HG03442 (cell line): ENCODE data around the gene OPRD1.
"Not testable (repeated sequence)": the region's sequence is repeated elsewhere in the genome, so short reads cannot be mapped to it uniquely, and the experiment has no call there.

Experiments used
- ATAC-seq: cut with Tn5 transposase; IDR thresholded peaks from one replicate; pipeline ENCODE4 v1.9.1; 2021; ENCODE audit warnings: mild to moderate bottlenecking, moderate library complexity; ENCODE audit not compliant: unreplicated experiment

Gene OPRD1

DNA sequence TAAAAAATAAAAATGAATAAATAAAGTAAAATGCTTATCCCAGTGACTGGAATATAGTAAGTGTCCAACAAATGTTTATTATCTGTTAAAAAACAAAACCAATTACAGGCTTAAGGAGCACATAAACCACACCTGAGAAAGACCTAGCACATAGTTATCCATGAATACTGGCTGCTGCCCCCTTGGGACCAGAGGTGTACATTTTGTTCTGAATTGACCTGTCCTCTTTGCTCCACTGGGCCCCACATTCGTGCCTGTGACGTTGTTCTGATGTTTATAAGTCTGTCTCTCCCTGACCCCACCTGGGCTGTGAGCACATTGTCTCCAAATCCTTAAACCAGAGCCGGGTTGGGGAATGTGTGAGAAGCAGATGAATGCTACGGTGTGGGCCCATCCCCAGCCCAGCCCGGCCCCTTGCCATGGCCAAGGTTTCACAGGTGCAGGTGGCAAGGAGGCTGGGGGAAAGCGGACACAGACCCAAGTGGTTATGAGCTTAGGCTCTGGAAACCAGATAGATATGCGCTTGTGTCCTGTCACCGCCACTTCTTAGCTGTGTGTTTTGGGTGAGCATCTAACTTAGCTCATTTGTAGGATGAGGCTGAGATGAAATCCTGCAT is 29.1 kb downstream of the OPRD1 start:
- no peak for ATAC-seq

DNA sequence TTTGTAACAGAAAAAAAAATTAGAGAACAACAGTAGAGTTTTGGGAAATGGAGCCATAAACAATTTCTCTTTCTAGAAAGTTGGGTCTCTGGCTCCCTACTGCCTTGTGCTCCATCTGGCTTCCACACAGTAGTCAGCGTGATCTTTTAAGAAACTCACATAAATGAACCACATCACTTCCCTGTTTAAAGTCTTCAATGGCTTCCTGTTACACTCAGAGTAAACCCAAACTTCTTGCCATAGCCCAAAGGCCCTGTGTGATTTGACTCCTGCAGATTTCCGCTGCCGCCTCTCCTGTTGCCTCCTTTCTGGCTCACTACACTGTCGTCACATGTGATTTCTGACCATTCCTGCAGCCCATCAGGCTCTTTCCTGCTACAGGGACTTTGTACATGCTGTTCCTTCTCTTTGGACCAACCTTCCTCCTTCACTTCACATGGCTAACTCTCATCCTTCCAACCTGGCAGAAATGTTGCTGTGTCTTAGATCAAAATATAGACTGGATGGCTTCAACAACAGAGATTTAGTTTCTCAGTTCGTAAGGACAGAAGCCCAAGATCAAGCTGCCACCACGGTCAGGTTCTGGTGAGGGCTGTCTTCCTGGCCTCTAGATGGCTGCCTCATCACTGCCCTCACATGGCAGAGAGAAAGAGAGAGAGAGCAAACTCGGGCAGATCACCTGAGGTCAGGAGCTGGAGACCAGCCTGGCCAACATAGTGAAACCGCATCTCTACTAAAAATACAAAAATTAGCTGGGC is 34.0 kb downstream of the OPRD1 start:
- ATAC-seq, result no peak

DNA sequence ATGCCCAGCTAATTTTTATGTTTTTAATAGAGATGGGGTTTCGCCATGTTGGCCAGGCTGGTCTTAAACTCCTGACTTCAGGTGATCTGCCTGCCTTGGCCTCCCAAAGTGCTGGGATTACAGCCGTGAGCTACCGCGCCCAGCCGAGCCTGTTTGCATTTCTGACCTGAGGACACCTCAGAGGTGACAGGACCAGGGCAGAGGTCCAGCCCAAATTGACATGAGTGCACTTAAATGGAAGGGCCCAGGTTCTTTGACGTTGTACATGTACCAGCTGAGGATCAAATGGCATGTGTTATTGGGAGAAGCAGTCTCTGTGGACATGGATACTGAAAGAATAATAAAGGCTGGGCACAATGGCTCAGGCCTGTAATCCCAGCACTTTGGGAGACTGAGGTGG is 35.2 kb downstream of the OPRD1 start:
- not testable (repeated sequence) for ATAC-seq

DNA sequence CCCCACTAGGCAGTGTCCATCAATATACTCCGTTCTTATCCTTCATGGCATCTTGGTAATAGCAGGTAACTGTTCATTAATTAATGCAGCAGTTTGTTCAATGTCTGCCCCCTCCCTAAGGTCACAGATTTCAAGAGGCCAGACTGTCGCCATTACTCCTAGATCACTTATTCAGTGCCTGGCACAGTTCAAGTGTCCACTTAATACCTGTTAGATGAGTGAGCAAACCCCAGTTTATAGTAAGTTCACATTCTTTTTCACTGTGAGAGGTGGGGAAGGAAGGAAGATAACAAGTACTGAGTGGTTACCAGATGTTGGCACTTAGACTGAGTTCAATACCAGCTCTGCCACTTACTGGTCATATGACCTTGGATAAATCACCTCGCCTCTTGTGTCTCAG is 36.4 kb downstream of the OPRD1 start:
- ATAC-seq, result no peak

DNA sequence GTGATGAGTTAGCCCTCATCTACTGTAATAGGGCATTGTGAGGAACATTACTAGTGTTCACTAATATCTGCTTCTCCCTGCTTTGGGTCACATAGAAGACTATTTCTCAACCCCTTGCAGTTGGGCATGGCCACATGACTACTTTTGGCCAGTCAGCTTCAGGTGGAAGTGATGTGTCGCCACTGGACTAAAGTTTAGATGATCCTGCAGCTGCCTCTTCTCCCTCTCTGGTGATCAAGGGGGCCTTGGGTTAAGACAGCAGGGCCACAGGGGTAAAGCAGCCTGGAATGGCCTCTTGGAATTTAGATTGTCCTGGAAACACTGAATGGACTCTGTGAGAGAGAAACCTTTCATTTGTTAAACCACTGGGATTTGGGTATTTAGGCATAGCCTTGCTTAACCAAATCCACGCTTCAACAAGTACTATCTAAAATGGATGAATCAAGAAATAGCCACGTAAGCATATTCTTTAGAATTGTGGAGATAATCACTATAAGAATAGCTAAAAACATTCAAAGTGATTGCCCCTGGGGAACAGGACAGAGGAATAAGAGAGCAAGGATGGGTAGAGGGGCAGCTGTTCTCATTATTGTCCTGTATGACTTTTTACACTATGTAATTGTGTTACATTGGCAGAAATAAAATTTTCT is 41.2 kb downstream of the OPRD1 start:
- no peak for ATAC-seq

DNA sequence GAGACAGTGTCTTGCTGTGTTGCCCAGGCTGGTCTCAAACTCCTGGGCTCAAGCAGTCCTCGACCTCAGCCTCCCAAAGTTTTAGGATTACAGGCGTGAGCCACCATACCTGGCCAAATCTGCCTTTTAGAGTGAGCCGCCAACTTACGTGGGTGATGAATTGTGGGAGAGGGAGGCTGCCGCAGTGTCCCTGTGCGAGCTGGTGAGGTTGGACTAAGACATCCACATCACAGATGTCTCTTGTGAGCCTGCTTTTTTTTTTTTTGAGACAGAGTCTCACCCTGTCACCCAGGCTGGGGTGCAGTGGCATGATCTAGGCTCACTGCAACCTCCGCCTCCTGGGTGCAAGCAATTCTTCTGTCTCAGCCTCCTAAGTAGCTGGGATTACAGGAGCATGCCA is 42.4 kb downstream of the OPRD1 start:
- not testable (repeated sequence) for ATAC-seq

DNA sequence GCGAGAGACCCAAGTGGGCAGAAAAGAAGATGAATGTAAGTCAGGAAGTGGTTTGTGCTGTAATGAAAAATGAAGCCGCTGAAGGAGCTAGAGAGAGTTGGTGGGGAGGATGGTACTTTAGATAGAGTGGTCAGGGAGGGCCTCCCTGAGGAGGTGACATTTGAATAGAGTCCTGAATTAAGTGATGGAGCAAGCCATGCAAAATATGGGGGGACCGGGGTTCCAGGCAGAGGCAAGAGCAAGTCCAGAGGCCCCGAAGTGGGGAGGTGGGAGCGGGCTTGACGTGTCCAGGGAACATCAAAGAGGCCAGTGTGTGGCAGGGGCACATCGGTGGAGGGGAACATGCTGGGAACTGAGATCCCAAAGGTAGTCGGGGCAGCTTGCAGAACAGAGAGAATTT is 43.1 kb downstream of the OPRD1 start:
- no peak for ATAC-seq

DNA sequence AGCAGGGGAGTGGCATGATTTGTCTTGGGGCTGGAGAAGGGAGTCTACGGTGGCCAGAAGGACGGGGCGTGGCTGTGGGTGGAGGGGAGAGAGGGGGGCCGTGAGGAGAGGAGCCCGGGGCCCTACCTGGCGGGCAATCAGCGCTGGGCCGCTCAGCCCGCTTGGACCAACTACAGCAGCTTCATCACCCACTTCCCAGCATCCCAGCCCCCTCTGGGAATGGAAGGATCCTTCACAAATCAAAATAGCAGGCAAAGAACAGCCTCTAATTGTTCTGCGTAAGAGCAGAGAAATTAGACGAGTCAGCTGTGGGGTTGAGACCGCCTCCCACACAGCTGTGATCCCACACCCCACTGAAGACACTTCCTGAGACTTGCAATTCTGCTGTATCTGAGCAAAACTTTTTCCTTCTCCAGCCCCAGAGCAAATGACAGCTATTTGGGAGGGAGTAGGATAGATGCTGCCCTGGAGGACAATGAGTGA is 43.5 kb downstream of the OPRD1 start:
- ATAC-seq, result no peak

DNA sequence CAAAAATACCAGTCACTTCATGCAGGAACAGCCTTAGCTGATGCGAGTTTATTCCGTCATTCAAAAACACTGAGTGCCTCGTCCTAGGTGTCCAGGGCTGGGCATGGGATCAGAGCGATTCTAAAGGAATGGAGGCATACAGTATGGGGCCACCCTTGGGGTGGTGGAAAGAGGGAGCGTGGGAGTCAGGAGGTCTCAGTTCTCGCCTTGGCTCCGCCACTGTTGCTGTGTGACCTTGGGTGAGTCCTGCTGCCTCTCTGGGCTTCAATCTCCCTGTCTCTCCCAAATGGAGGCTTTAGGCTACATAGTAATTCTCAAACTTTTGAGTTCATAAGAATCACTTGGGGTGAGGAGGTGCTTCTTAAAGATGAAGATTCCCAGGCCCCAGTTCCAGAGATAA is 44.0 kb downstream of the OPRD1 start:
- no peak for ATAC-seq

DNA sequence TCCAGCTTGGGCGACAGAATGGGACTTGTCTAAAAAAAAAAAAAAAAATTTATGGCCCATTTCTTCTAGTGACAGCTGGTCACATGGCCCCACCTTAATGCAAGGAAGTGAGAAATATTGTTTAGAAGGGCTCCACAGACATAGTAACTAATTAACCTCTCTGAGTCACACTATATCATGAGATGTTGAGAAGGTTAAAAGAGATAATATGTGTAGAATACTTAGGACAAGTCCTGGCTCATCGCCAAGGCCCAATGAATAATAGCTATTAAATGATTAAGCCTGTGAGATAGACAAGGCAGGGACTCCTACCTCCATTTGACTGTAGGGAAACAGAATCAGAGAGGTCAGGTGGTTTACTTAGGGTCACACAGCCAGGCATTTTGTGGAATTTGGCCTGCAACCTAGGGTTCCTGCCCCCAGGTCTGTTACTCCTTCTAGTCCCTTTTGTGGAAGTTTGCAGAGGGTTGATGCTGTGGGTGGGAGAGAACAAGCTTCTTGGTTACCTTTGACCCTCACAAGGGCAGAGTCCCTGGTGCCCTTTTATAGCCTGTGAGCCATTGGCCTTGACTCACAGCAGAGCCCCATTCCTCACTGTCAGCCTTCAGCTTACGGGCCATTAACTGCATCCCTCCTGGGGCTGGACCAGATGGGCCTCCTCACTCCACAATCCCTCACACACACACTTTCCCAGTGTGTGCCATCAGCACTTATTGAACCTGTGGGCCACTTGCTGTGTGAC is 48.5 kb downstream of the OPRD1 start:
- ATAC-seq, result no peak

DNA sequence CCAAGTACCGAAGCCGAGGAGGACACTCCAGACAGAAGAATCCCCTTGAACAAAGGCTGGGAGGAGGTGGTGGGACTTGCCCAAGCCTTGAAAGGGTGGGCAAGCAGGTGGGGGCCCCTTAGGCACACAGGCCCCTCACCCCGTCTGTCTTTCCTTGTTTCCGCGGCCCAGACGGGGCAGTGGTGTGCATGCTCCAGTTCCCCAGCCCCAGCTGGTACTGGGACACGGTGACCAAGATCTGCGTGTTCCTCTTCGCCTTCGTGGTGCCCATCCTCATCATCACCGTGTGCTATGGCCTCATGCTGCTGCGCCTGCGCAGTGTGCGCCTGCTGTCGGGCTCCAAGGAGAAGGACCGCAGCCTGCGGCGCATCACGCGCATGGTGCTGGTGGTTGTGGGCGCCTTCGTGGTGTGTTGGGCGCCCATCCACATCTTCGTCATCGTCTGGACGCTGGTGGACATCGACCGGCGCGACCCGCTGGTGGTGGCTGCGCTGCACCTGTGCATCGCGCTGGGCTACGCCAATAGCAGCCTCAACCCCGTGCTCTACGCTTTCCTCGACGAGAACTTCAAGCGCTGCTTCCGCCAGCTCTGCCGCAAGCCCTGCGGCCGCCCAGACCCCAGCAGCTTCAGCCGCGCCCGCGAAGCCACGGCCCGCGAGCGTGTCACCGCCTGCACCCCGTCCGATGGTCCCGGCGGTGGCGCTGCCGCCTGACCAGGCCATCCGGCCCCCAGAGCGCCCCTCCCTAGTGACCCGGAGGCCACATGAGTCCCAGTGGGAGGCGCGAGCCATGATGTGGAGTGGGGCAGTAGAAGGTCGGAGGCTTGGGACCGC is 50.8 kb downstream of the OPRD1 start:
- ATAC-seq, result no peak

DNA sequence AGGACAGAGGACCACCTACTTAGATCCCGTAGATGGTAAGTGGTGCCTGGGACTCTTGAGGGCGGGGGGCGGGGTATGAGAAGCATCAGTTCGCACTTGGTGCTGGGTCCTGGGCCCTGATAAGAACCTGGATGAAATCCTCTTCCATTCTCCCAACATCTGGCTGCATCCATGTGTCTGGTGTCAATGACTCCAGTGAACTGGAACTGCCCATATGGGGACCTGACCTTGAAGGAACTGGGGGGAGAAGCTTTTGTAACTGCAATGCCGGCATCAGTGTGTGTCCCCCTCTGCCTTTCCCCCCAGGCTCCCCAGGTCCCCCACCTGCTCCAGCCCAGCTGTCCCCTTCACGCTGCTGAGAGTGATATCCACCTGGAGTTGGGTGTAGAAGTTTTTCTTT is 52.7 kb downstream of the OPRD1 start:
- ATAC-seq, result no peak

DNA sequence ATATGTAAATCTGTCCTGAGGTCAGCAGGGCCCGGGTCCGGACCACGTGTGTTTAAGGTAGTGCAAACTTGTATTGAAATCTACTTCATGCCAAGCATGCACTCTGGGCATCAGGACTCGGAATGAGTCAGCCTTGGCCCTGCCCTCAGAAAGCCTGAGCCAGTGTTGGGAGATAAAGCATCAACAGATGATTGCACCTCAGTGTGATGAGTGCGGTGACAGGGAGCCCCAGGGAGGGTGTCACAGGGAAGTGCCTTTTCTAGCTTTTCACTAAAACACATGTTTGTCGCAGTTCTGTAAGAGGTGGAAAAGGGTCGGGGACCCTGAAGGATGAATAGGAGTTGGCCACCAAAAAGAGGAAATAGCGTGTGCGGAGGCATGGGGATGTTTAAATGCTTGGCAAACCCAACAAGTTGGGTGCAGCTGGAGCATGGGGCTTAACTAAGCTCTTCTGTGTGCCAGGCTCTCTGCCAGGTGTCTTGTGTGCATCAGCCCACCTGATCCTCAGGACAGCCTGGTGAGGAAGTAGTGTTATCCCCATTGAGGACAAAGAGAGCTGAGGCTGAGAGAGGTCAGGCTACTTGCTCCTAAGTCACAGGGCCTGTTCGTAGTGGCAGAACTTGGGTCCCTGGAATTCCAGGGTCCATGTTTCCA is 54.2 kb downstream of the OPRD1 start:
- no peak for ATAC-seq

DNA sequence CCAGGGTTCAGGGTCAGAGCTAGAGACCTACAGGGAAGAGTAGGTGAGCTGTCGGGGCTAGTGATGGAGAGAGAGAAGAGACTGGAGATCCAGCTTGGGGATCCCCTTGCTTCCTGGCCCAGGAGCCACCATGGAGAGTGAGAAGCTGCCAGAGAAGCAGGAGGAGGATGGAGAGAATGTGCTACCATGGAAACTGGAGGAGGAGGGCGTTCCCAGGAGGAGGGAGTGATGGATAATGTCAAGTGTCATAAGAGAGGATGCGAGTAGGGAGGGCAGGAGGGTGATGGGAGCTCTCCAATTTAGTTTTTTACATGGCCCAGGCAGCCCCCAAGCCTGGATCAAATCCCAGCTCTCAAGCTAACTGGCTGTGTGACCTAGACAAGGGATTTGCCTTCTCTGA is 55.9 kb downstream of the OPRD1 start:
- ATAC-seq, result no peak

DNA sequence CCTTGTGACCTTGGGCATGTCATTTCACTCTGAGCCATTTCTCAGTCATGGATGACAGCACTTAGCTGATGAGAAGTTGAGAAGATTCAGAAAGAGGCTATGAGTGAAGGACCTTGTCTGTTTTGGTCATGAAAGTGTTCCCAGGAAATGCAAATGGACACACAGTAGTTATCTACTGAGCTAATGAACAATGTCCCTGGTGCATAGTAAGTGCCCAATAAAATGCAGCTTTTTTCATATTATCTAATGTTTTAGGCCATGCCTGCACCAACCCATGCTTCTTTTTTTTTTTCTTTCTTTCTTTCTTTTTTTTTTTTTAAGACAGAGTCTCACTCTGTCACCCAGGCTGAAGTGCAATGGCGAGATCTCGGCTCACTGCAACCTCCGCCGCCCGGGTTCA is 58.0 kb downstream of the OPRD1 start:
- ATAC-seq, result no peak

DNA sequence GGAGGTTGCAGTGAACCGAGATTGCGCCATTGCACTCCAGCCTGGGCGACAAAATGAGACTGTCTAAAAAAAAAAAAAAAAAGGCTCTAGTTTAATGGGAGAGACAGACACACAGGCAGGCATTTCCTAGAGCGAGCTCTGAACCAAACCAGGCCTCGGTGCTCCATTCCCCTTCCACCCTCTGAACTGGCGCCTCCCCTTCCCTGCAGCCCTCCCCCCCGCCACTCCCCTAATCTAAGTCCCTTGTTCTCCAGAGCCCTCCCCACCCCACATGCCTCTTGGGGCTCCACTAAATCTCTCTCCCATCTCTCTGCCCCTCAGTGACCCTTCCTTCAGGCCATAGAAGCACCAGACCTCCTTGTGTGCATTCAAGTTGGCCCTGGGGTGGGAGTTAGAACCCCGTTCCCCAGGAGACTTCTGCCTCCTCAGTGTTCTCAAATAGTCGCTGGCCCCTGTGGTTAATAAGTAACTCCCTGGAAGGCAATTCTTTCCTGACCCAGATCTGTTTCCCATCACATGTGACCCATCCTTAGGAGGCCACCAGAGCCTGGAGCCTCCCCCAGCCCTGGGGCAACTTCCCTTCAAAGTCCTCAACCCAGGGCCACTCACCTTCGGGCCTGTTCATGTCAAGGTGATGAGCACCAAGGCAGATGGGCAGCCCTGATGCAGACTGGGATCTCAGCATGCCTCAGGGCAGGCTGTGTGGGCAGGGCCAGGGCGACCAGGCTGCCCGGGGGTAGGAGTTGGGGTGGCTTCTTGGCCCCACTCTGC is 59.8 kb downstream of the OPRD1 start:
- ATAC-seq, result no peak

DNA sequence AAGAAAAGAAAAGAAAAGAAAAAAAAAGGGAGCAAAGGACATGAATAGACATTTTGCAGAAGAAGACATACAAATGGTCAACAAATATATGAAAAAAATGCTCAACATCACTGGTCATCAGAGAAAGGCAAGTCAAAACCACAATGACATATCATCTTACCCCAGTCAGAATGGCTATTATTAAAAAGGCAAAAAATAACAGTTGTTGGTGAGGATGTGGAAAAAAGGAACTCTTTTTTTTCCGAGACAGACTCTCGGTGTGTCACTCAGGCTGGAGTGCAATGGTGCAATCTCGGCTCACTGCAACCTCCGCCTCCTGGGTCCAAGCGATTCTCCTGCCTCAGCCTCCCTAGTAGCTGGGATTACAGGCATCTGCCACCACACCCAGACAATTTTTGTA is 63.2 kb downstream of the OPRD1 start:
- ATAC-seq, result not testable (repeated sequence)

DNA sequence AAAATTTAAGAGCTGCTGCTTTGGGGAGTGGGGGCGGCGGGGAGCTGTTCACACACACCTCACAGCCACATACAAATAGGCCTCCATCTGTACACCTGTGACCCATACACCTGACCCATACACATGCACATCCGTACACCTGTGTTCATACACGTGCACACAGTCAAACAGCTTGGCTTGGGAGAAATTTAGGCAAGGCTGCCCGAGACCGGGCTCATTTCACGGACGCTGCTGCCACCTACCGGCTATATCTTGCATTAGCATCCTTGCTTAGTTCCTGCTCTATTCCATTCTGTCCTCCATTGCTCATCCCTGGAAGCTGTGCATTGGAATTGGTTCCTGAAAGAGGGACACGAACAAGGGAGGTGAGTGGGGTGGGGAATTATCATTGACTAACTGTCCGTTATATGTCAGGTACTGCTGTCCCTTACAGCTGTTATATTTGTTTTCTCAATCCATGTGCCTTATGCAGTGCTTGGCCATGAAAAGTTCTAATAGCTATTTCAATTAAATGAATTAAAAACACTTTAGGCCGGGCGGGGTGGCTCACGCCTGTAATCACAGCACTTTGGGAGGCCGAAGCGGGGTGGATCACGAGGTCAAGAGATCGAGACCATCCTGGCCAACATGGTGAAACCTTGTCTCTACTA is 65.3 kb downstream of the OPRD1 start:
- ATAC-seq, result no peak

DNA sequence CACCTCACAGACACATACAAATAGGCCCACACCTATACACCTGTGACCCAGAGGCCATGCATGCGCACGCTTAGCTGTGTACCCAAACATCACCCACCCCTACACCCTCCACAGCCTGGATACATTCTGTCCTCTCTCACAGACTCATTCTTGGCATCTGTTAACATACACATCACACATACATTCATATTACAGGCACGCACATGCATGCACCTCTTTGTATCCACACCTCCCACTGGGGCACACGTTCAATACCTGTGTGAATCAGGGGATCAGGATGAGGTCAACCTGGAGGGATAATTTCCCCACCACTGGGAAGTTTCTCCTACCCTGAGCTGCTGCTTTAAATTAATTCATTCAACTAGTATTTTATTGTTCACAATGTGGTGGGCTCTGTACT is 66.8 kb downstream of the OPRD1 start:
- no peak for ATAC-seq
